Fibroblast of upper back skin (primary cell): ENCODE measurements around the gene ZNF440.
"Not testable (repeated sequence)": the region's sequence is repeated elsewhere in the genome, so short reads cannot be mapped to it uniquely, and the experiment has no call there.

Experiments used
- DNase-seq: peaks from one replicate; pipeline ENCODE4 v3.0.0-alpha.2; 2013

The ZNF440 gene

GRCh38 chr19:11814029-11814699 lies at the start of gene ZNF440:
ZNF440 (plus strand) TSS chr19:11814273; CDS start chr19:11814448, 175 bp downstream.
- DNase-seq: peak; percentile 91

- DNase-seq: peak; percentile 91
These were observed 47.2 kb upstream of the ZNF440 start, which contains the start of gene ZNF441 for GRCh38 chr19:11766597-11767591. ZNF441 (plus strand) TSS chr19:11767000; CDS start chr19:11767194, 194 bp downstream.

GRCh38 chr19:11767633-11768133 lies 46.4 kb upstream of the ZNF440 start:
- DNase-seq: peak; percentile 12

- no peak for DNase-seq
These were observed 44.1 kb upstream of the ZNF440 start for GRCh38 chr19:11769995-11770394.

DNA sequence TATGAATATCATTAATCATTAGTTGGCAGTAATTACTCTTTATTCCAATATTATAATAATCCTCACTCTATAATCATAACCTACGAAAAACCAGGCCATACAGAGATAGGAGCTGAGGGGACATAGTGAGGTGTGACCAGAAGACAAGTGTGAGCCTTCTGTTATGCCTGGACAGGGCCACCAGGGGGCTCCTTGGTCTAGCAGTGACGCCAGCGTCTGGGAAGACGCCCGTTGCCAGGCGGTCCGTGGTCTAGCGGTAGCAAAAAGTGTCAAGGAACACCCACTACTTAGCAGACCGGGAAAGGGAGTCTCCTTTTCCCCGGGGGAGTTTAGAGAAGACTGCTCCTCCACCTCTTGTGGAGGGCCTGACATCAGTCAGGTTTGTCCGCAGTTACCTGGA lies 42.6 kb upstream of the ZNF440 start:
- DNase-seq: not testable (repeated sequence)

- not testable (repeated sequence) for DNase-seq
These were observed 37.4 kb upstream of the ZNF440 start for GRCh38 chr19:11776669-11777068.

DNA sequence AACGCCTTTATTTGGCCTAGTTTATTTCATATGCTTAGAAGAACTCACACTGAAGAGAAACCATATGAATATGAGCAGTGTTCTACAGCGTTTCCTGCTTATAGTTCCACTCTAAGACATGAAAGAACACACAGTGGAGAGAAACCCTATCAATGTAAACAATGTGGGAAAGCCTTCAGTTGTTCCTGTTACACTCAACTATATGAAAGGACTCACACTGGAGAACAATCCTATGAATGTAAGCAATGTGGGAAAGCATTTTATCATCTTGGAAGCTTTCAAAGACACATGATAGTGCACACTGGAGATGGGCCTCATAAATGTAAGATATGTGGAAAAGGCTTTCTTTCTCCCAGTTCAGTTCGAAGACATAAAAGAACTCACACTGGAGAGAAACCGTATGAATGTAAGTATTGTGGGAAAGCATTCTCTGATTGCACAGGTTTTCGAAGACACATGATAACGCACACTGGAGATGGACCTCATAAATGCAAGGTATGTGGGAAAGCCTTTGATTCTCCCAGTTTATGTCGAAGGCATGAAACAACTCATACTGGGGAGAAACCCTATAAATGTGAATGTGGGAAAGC lies 33.5 kb upstream of the ZNF440 start:
- no peak for DNase-seq

DNA sequence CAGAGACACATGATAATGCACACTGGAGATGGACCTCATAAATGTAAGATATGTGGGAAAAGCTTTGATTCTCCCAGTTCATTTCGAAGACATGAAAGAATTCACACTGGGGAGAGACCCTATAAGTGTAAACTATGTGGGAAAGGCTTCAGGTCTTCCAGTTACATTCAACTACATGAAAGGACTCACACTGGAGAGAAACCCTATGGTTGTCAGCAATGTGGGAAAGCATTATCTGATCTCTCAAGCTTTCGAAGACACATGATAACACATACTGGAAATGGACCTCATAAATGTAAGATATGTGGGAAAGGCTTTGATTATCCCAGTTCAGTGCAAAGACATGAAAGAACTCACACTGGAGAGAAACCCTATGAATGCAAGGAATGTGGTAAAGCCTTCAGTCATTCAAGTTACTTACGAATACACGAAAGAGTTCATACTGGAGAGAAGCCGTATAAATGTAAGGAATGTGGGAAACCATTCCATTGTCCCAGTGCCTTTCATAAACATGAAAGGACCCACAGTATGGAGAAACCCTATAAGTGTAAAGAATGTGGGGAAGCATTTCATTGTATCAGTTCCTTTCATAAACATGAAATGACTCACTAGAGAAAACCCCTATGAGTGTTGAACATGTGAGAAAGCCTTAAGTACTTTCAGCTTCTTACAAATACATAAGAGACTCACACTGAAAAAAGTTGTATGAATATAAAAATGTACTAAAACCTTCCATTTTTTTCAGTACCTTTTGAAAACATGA lies 32.6 kb upstream of the ZNF440 start:
- DNase-seq: no peak

GRCh38 chr19:11783767-11784166 lies 30.3 kb upstream of the ZNF440 start:
- no peak for DNase-seq

- DNase-seq: no peak
These were observed 29.7 kb upstream of the ZNF440 start for GRCh38 chr19:11784356-11784755.

- no peak for DNase-seq
These were observed 26.5 kb upstream of the ZNF440 start for GRCh38 chr19:11787536-11787935.

GRCh38 chr19:11792942-11793341 lies 21.1 kb upstream of the ZNF440 start:
- DNase-seq: no peak

- peak; percentile 89 for DNase-seq
These were observed 16.6 kb upstream of the ZNF440 start for GRCh38 chr19:11797491-11797890.

GRCh38 chr19:11798391-11799330 lies 15.4 kb upstream of the ZNF440 start, which contains the start of gene ZNF491:
ZNF491 (plus strand) TSS chr19:11798523; CDS start chr19:11805954, 7,431 bp downstream.
- DNase-seq: peak; percentile 86

DNA sequence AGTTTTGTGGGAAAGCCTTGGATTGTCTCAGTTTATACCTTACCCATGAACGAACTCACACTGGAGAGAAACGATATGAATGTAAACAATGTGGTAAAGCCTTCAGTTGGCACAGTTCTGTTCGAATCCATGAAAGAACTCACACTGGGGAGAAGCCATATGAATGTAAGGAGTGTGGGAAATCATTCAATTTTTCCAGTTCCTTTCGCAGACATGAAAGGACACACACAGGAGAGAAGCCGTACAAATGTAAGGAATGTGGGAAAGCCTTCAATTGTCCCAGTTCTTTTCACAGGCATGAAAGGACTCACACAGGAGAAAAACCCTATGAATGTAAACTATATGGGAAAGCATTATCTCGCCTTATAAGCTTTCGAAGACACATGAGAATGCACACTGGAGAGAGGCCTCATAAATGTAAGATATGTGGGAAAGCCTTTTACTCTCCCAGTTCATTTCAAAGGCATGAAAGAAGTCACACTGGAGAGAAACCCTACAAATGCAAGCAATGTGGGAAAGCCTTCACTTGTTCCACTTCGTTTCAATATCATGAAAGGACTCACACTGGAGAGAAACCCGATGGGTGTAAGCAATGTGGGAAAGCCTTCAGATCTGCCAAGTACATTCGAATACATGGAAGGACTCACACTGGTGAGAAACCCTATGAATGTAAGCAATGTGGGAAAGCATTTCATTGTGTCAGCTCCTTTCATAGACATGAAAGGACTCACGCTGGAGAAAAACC lies 7.5 kb upstream of the ZNF440 start:
- DNase-seq: no peak

DNA sequence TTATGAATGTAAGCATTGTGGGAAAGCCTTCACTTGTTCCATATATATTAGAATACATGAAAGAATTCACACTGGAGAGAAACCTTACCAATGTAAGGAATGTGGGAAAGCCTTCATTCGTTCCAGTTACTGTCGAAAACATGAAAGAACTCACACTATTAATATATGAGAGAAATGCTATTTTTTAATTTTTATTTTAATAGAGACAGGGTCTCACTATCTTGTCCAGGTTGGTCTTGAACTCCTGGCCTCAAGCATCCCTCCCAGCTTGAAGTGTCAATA lies 7.0 kb upstream of the ZNF440 start:
- DNase-seq: no peak

GRCh38 chr19:11813703-11814028 lies 407 bp upstream of the ZNF440 start:
- no peak for DNase-seq

DNA sequence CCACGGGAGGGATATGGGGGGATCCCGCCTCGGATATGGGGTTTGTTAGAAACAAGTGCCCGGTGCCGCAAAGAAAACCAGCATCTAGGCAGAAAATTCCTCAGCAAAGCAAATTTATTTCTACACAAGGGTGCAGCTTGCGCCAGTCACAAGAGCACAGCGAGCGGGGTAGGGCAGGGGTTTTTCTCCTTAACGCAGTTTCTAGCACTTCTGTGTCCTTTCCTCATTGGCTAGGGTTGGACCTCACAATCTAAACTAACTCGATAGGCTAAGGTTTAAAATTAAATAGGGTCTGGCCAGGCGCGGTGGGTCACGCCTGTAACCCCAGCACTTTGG lies 595 bp downstream of the ZNF440 start:
- peak; percentile 17 for DNase-seq

DNA sequence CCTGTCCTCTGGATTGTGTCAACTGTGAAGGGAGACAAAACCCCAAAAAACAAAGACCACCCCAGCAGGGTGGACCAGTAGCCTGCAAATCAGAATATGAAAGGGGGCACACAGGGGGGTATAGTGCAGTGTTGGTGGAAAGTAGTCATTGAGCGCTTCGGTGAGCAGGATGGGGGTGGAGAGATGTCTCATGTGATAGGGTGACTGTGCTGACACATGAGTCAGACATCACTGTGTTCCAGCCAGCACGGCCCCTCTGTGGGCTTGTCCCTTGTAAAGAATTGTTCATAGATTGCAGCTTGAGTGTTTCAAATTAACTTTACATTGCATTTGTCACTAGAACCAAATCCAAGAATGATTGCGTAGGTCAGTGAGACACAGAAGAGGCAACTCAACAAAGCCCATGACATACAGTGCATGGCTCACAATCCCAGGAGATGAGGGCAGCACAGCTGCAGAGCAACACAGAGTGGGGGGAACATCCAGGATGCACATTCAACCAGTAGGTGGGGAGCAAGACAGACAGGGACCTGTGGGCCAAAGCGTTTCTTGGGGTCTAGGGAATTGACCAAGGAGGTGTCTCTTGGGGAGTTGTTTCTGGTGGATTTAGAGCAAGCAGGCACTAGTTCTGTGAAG lies 7.5 kb downstream of the ZNF440 start:
- peak; percentile 18 for DNase-seq
